H1 (cell line): Measurements from ENCODE around the gene MALSU1. TPM values are rescaled to one million over a fixed set of nuclear protein-coding genes. Genes with fewer than 3 reads are reported as not detected.

Experiments
- ASH2L ChIP-seq: fragments of 200-600, 300-600 bp; sonication (generic); IDR thresholded peaks from one replicate; pipeline ENCODE4 v1.7.1; 2017; ENCODE audit warnings: low read length
- CBX5 ChIP-seq: fragments of 300-800, 300-1000 bp; sonication (generic); IDR thresholded peaks from 2 replicates; pipeline ENCODE4 v1.7.1; 2016; ENCODE audit warnings: antibody characterized with exemption, low read length, low read depth
- CHD1 ChIP-seq: IDR thresholded peaks from 2 replicates; pipeline ENCODE4 v1.6.1; 2012; ENCODE audit warnings: low read depth, low read length, improper control_type of control experiment
- CHD7 ChIP-seq: fragments of 300-600 bp; sonication (generic); IDR thresholded peaks from 2 replicates; pipeline ENCODE4 v1.7.1; 2012; ENCODE audit warnings: low read length, moderate library complexity, mild to moderate bottlenecking, inconsistent platforms; ENCODE audit not compliant: insufficient replicate concordance
- CREB1 ChIP-seq: IDR thresholded peaks from 2 replicates; pipeline ENCODE4 v1.6.1; 2012; ENCODE audit warnings: inconsistent platforms
- EGR1 ChIP-seq: IDR thresholded peaks from 2 replicates; pipeline ENCODE4 v1.6.1; 2011; ENCODE audit warnings: low read depth, low read length, borderline replicate concordance
- HDAC6 ChIP-seq: IDR thresholded peaks from one replicate; pipeline ENCODE4 v1.7.1; 2012; ENCODE audit warnings: low read depth, mild to moderate bottlenecking, inconsistent platforms, low read length, moderate library complexity
- KDM4A ChIP-seq: IDR thresholded peaks from one replicate; pipeline ENCODE4 v1.7.1; 2012; ENCODE audit warnings: low read depth, mild to moderate bottlenecking, moderate library complexity, low read length, inconsistent platforms; ENCODE audit not compliant: severe bottlenecking
- SAP30 ChIP-seq: fragments of 300-600 bp; sonication (generic); IDR thresholded peaks from 2 replicates; pipeline ENCODE4 v1.7.1; 2012; ENCODE audit warnings: low read length, moderate library complexity, mild to moderate bottlenecking, inconsistent platforms; ENCODE audit not compliant: insufficient read depth, insufficient replicate concordance
- SRF ChIP-seq: IDR thresholded peaks from 2 replicates; pipeline ENCODE4 v1.6.1; 2011; ENCODE audit warnings: mild to moderate bottlenecking, low read depth, low read length, moderate library complexity
- polyA plus RNA-seq, 7 experiments: library from polyadenylated mRNA; depleted of rRNA in 3 of 7; stranded (reverse) in 5 of 7; unstranded in 2 of 7; fragments of >200 nt in 5 of 7; fragments of 200-250 nt in 2 of 7; gene quantifications; 1 replicate in 5 of 7; 2 replicates in 1 of 7; 4 replicates in 1 of 7; pipeline versions ENCODE4 v1.2.1 to v1.2.3, GENCODE V29; 2011 to 2013; ENCODE audit warnings: missing spikeins in 2 of 7, mixed read lengths in 2 of 7
- total RNA-seq: library from RNA; stranded (reverse); fragmentation: NEBNext Ultra II Directional; extraction: Animal tissue kit (Norgen Biotek cat#: 25700); gene quantifications from 2 replicates; pipeline ENCODE4 v1.2.1, GENCODE V29; 2021

Gene MALSU1
- total and polyA plus RNA-seq, 2 of the 8 experiments (the other 6 are each of a cell fraction or from before 2014, with no cell fraction given), result 73.5 to 84.0 TPM

GRCh38 chr7:23298885-23299769 is at the start of gene MALSU1 (continued):
- TF ChIP-seq CHD7 (no peak), HDAC6 (no peak), SRF (0 out of 2 replicates have a peak, but pooled peaks have one; percentile 27), CHD1 (no peak), KDM4A (peak; percentile 85), EGR1 (peak; percentile 82; the same call in 1 of the 2 replicates), SAP30 (no peak), CREB1 (peak; percentile 95), CBX5 (no peak), ASH2L (peak; percentile 97)
